GM18909 (cell line): ENCODE measurements around the gene NEDD8.
"Not testable (repeated sequence)": the region's sequence is repeated elsewhere in the genome, so short reads cannot be mapped to it uniquely, and the experiment has no call there.

Experiments used
- ATAC-seq: cut with Tn5 transposase; IDR thresholded peaks from one replicate; pipeline ENCODE4 v1.9.1; 2021; ENCODE audit warnings: mild to moderate bottlenecking; ENCODE audit not compliant: unreplicated experiment, poor library complexity

Gene NEDD8

GRCh38 chr14:24250354-24250753 lies 18.2 kb upstream of the NEDD8 start:
- no peak for ATAC-seq

GRCh38 chr14:24249230-24250021 lies 17.3 kb upstream of the NEDD8 start:
- ATAC-seq, result no peak

GRCh38 chr14:24247422-24247821 lies 15.3 kb upstream of the NEDD8 start:
- ATAC-seq, result no peak

GRCh38 chr14:24246765-24247212 lies 14.6 kb upstream of the NEDD8 start:
- peak; percentile 22 for ATAC-seq

GRCh38 chr14:24245350-24245749 lies 13.2 kb upstream of the NEDD8 start:
- ATAC-seq, result not testable (repeated sequence)

- ATAC-seq, result no peak
These were observed 11.2 kb upstream of the NEDD8 start for GRCh38 chr14:24243336-24243836.

- ATAC-seq, result peak; percentile 83
These were observed 9.8 kb upstream of the NEDD8 start for GRCh38 chr14:24241829-24242443.

- ATAC-seq, result no peak
These were observed 8.1 kb upstream of the NEDD8 start for GRCh38 chr14:24240110-24240918.

GRCh38 chr14:24238527-24239037 lies 6.4 kb upstream of the NEDD8 start:
- no peak for ATAC-seq

- no peak for ATAC-seq
These were observed 6.0 kb upstream of the NEDD8 start for GRCh38 chr14:24238123-24238522.

- no peak for ATAC-seq
These were observed 5.3 kb upstream of the NEDD8 start for GRCh38 chr14:24237463-24237955.

- no peak for ATAC-seq
These were observed 4.7 kb upstream of the NEDD8 start for GRCh38 chr14:24236689-24237462.

GRCh38 chr14:24235804-24236688 lies 3.9 kb upstream of the NEDD8 start:
- ATAC-seq, result no peak

- no peak for ATAC-seq
These were observed 2.2 kb upstream of the NEDD8 start for GRCh38 chr14:24234095-24235005.

GRCh38 chr14:24233538-24233866 lies 1.3 kb upstream of the NEDD8 start:
- ATAC-seq, result no peak

- ATAC-seq, result peak; percentile 58
These were observed 724 bp upstream of the NEDD8 start, which contains the start of gene GMPR2 for GRCh38 chr14:24232645-24233537. TSS of gene GMPR2 (plus strand) at chr14:24232929. CDS start at chr14:24233254, 325 bp downstream.
